ENCODE data around the gene ACOXL. TPM values are rescaled to one million over a fixed set of nuclear protein-coding genes. Genes with fewer than 3 reads are reported as not detected.

The ACOXL gene
- total and polyA plus RNA-seq, 10 of the 15 experiments (the other 5 are each of a cell fraction or from before 2014, with no cell fraction given) = 0.05 to 1.3 (median 0.71) TPM

- Histone ChIP-seq H3K4me1 (ENCODE audit: control insufficient read depth, insufficient read depth, low read length) (no peaks in the 10 kb centered on the region), H2AFZ (ENCODE audit: control insufficient read depth, low read depth, low read length) (no peak overlapping the region), H3K4me2 (ENCODE audit: control insufficient read depth, insufficient read depth) (no peak overlapping the region), H3K79me2 (ENCODE audit: control insufficient read depth, insufficient read depth, low read length) (no peaks in the 10 kb centered on the region), H3K27ac (ENCODE audit: control insufficient read depth, insufficient read depth) (no peak overlapping the region), H4K20me1 (ENCODE audit: control insufficient read depth, insufficient read depth) (no peaks in the 10 kb centered on the region), H3K9me3 (replicated peaks; ENCODE audit: control insufficient read depth, insufficient read depth, low read length) (no peaks in the 10 kb centered on the region), H3K27me3 (replicated peaks in 1 of 2; ENCODE audit: control insufficient read depth in 2 of 2, insufficient read depth in 2 of 2, low read length in 1 of 2) (peaks cover 0 to 2% of the 10 kb centered on the region in 2 experiments; a peak in 2 of 4 replicates), H3K9ac (ENCODE audit: control insufficient read depth, insufficient read depth, low read length) (no peak overlapping the region), H3K36me3 (ENCODE audit: control insufficient read depth in 2 of 2, insufficient read depth in 2 of 2, low read length in 1 of 2) (no peaks in the 10 kb centered on the region), H3K4me3 (no peak overlapping the region)
- RAD21 ChIA-PET (ENCODE audit: unreplicated experiment) = no interaction called here
- POLR2A ChIA-PET = no interaction called here
- WGBS (ENCODE audit: insufficient coverage, insufficient replicate concordance, low lambda C conversion rate, missing lambda C conversion rate) = 25% methylated on average over 4 of the region's 4 CpGs
- ATAC-seq = no peak
- BruUV-seq (replicated peaks) = no TSS peak
- DNase-seq (ENCODE audit: low read depth, low spot score) = no peak
- SMC1A ChIA-PET (ENCODE audit: uncharacterized antibody, unreplicated experiment) = interaction anchor here (0.6 to 1.6 kb wide), 4 partner anchors 11 to 39 kb away, joined by 3 read pairs; no protein-coding TSS in a partner anchor
- in situ Hi-C loops (cut with MboI) (no loop called here), intact Hi-C loops (cut with micrococcal nuclease; ENCODE audit: unreplicated experiment) (no loop called here)
- no peak for FAIRE-seq
- CTCF ChIA-PET = interaction anchor here (2.1 kb wide), 1 partner anchor 19 kb away, joined by 6 read pairs; no protein-coding TSS in a partner anchor
- TF ChIP-seq ZNF592 (IDR thresholded peaks at IDR 0.05) = no peak
- TF ChIP-seq TCF7 (IDR thresholded peaks at IDR 0.05; ENCODE audit: borderline replicate concordance) = no peak
- no peak for TF ChIP-seq EP300 (IDR thresholded peaks at IDR 0.05; ENCODE audit: borderline replicate concordance in 1 of 2, control insufficient read depth in 1 of 2, low read depth in 2 of 2, low read length in 2 of 2)
- no peak for TF ChIP-seq CREM (IDR thresholded peaks at IDR 0.05; ENCODE audit: low read depth)
- TF ChIP-seq ZBTB4 (CRISPR knock-in tag; IDR thresholded peaks at IDR 0.05) = no peak
- no peak for TF ChIP-seq STAT1 (conservative IDR thresholded peaks at IDR 0.05)
- no peak for TF ChIP-seq PRDM15 (CRISPR knock-in tag; IDR thresholded peaks at IDR 0.05)
- no peak for TF ChIP-seq SRF (IDR thresholded peaks at IDR 0.05; ENCODE audit: low read depth in 2 of 2, low read length in 2 of 2)
- TF ChIP-seq ZZZ3 (IDR thresholded peaks at IDR 0.05; ENCODE audit: control insufficient read depth, insufficient read length, low read depth) = no peak
- TF ChIP-seq ZNF207 (IDR thresholded peaks at IDR 0.05; ENCODE audit: borderline replicate concordance) = no peak
- no peak for TF ChIP-seq HSF1 (IDR thresholded peaks at IDR 0.05; ENCODE audit: low read depth, low read length)
Observed at GRCh38 chr2:110793034-110793433, 60.7 kb downstream of the ACOXL start.

All from GM12878 (cell line).